ENCODE measurements around the gene CETP.

DNA sequence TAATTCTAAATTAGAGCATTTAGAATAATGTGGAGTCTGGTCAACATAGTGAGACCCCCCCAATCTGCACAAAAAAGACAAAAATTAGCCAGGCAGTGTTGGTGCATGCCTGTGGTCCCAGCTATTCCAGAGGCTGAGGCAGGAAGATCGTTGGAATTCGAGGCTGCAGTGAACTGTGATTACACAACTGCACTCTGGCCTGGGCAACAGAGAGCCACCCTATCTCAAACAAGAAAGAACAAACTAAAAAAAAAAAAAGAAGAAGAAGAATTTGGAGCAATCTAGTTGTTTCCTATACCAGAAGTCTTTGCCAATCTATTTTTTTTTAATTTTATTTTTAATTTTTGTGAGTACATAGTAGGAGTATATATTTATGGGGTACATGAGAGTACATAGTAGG is 6.0 kb downstream of the CETP start:
- TF ChIP-seq, protein P1, sequence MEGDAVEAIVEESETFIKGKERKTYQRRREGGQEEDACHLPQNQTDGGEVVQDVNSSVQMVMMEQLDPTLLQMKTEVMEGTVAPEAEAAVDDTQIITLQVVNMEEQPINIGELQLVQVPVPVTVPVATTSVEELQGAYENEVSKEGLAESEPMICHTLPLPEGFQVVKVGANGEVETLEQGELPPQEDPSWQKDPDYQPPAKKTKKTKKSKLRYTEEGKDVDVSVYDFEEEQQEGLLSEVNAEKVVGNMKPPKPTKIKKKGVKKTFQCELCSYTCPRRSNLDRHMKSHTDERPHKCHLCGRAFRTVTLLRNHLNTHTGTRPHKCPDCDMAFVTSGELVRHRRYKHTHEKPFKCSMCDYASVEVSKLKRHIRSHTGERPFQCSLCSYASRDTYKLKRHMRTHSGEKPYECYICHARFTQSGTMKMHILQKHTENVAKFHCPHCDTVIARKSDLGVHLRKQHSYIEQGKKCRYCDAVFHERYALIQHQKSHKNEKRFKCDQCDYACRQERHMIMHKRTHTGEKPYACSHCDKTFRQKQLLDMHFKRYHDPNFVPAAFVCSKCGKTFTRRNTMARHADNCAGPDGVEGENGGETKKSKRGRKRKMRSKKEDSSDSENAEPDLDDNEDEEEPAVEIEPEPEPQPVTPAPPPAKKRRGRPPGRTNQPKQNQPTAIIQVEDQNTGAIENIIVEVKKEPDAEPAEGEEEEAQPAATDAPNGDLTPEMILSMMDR (IDR thresholded peaks at IDR 0.05) = no peak
- TF ChIP-seq POLR2A (IDR thresholded peaks at IDR 0.05) = no peak

Data from thyroid gland (tissue), 4 donors.